WI38 (cell line): ENCODE results near the gene NFU1.

Source experiments
- H3K4me3 ChIP-seq: 2 replicates; pipeline ENCODE4 v1.5.1; 2011; ENCODE audit warnings: low read depth, mild to moderate bottlenecking, control low read depth, low read length
- CTCF ChIP-seq: IDR thresholded peaks from 2 replicates; pipeline ENCODE4 v1.5.1; 2012; ENCODE audit warnings: low read depth, mild to moderate bottlenecking, control low read depth, low read length

NFU1 gene

GRCh38 chr2:69383176-69383812, 53.9 kb downstream of the NFU1 start:
- H3K4me3 ChIP-seq = no peak overlapping the region
- TF ChIP-seq CTCF = no peak

GRCh38 chr2:69382547-69382946, 54.7 kb downstream of the NFU1 start:
- no peak overlapping the region for H3K4me3 ChIP-seq

GRCh38 chr2:69381337-69381737, 55.9 kb downstream of the NFU1 start:
- TF ChIP-seq CTCF = no peak
- H3K4me3 ChIP-seq = no peak overlapping the region

More at GRCh38 chr2:69382547-69382946, 54.7 kb downstream of the NFU1 start:
- no peak for TF ChIP-seq CTCF

GRCh38 chr2:69380072-69380917, 56.9 kb downstream of the NFU1 start:
- TF ChIP-seq CTCF = no peak
- no peak overlapping the region for H3K4me3 ChIP-seq

- TF ChIP-seq CTCF = no peak
- H3K4me3 ChIP-seq = no peak overlapping the region
These were observed 60.8 kb downstream of the NFU1 start for GRCh38 chr2:69376403-69376802.

DNA sequence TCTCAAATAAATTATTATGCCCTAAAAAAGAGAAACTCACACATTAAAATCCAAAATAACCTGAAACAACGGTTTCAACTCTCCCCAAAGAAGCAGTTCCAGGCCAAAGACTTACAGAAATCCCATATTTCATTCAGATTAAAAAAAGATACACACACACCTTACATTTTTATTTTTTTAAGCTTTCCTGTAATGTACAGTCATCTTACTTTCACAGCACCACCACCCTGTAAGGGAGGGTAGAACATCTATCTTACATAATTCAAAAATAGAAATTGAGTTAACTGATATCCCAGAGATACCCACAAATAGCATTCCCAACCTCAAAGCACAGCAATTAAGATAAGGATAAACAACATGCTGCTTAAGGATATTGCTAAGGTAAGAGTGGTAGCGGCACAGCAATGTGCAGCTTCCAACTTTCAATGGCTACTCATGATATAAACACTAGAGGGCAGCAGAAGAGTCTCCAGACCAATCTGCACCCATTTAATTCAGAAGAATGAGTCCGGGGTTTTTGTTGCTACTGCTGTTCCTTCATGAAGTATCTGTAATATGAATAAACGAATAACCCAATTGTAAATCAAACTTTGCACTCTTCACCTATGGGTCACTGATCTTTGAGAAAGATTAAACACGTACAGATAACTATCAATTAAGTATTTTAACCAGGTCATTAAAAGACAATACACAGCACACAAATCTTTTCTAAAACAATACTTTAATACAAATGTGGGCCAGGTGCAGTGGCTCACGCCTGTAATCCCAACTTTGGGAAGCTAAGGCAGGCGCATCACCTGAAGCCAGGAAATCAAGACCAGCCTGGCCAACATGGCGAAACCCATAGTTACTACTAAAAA, 61.5 kb downstream of the NFU1 start:
- TF ChIP-seq CTCF = peak; percentile 45
- no peak overlapping the region for H3K4me3 ChIP-seq
